Thoracic aorta (tissue), 2 donors: ENCODE measurements around the gene NOP56. TPM values are rescaled to one million over a fixed set of nuclear protein-coding genes. Genes with fewer than 3 reads are reported as not detected.

ENCODE experiments used
- ATAC-seq: fragments of 150-250 bp; one replicate; pipeline ENCODE4 v1.8.0; 2017; ENCODE audit warnings: low read depth; ENCODE audit not compliant: insufficient number of reproducible peaks, low FRiP score
- DNase-seq: peaks from one replicate; pipeline ENCODE4 v3.0.0-alpha.2; 2020; ENCODE audit warnings: low spot score
- H3K27ac ChIP-seq, 2 donors: fragments of 200-600 bp; sonication (generic); 1 replicate in 1 of 2; 2 replicates in 1 of 2; pipeline ENCODE4 v1.5.1; 2016; ENCODE audit warnings: mild to moderate bottlenecking in 2 of 2, moderate library complexity in 2 of 2
- H3K27me3 ChIP-seq: fragments of 200-600 bp; sonication (generic); replicated peaks from 2 replicates; pipeline ENCODE4 v1.6.0; 2016; ENCODE audit warnings: mild to moderate bottlenecking; ENCODE audit not compliant: insufficient read depth
- H3K36me3 ChIP-seq: fragments of 200-600 bp; sonication (generic); one replicate; pipeline ENCODE4 v1.5.1; 2016
- H3K4me1 ChIP-seq, 2 donors: fragments of 200-600 bp; sonication (generic); 1 replicate in 1 of 2; 2 replicates in 1 of 2; pipeline versions ENCODE4 v1.5.1 to v1.6.0; 2016; ENCODE audit warnings: low read depth in 2 of 2, mild to moderate bottlenecking in 1 of 2; ENCODE audit not compliant: control insufficient read depth in 1 of 2
- H3K4me3 ChIP-seq: fragments of 200-600 bp; sonication (generic); 2 replicates; pipeline ENCODE4 v1.5.1; 2016; ENCODE audit warnings: mild to moderate bottlenecking
- H3K9me3 ChIP-seq: fragments of 200-600 bp; sonication (generic); 2 replicates; pipeline ENCODE4 v1.5.1; 2016
- CTCF ChIP-seq: fragments of 200-600 bp; sonication (generic); IDR thresholded peaks from one replicate; pipeline ENCODE4 v1.5.1; 2019; ENCODE audit warnings: antibody characterized with exemption
- total RNA-seq, 2 donors: library from RNA; depleted of rRNA; stranded (reverse); fragments of >200 nt; gene quantifications; one replicate each; pipeline versions ENCODE4 v1.1.0 to v1.2.3, GENCODE V29; 2016

The NOP56 gene
- total RNA-seq, 2 donors from 2014 or later, result 46.2 to 125 TPM

- no peak overlapping the region for H3K27ac ChIP-seq
- DNase-seq, result no peak
- no peaks in the 10 kb centered on the region for H3K4me1 ChIP-seq
- no peak for TF ChIP-seq CTCF
- no peak for ATAC-seq
- no peaks in the 10 kb centered on the region for H3K36me3 ChIP-seq
- no peaks in the 10 kb centered on the region for H3K27me3 ChIP-seq
- H3K4me3 ChIP-seq, result no peak overlapping the region
- H3K9me3 ChIP-seq, result no peaks in the 10 kb centered on the region
Measured at GRCh38 chr20:2703716-2704475, 51.5 kb downstream of the NOP56 start.

GRCh38 chr20:2705931-2706645, 53.7 kb downstream of the NOP56 start:
- H3K4me1 ChIP-seq, result no peaks in the 10 kb centered on the region
- no peaks in the 10 kb centered on the region for H3K9me3 ChIP-seq
- H3K36me3 ChIP-seq, result no peaks in the 10 kb centered on the region
- no peak overlapping the region for H3K4me3 ChIP-seq
- no peak for TF ChIP-seq CTCF
- DNase-seq (no peak), ATAC-seq (no peak)
- no peaks in the 10 kb centered on the region for H3K27me3 ChIP-seq
- H3K27ac ChIP-seq, result no peak overlapping the region

GRCh38 chr20:2706688-2707352, 54.4 kb downstream of the NOP56 start:
- no peaks in the 10 kb centered on the region for H3K36me3 ChIP-seq
- no peaks in the 10 kb centered on the region for H3K9me3 ChIP-seq
- no peaks in the 10 kb centered on the region for H3K27me3 ChIP-seq
- no peak for ATAC-seq
- DNase-seq, result no peak
- no peaks in the 10 kb centered on the region for H3K4me1 ChIP-seq
- no peak overlapping the region for H3K4me3 ChIP-seq
- TF ChIP-seq CTCF, result no peak
- H3K27ac ChIP-seq, result no peak overlapping the region

GRCh38 chr20:2707353-2708072, 55.1 kb downstream of the NOP56 start:
- Histone ChIP-seq H3K4me1 (no peaks in the 10 kb centered on the region), H3K27me3 (no peaks in the 10 kb centered on the region), H3K36me3 (no peaks in the 10 kb centered on the region), H3K27ac (no peak overlapping the region), H3K9me3 (no peaks in the 10 kb centered on the region), H3K4me3 (no peak overlapping the region)
- DNase-seq (no peak), ATAC-seq (no peak)
- no peak for TF ChIP-seq CTCF

Other genes with a start within 250 kb of the NOP56 start
- gene SNRPB, start 181.8 kb upstream of the NOP56 start, total RNA-seq, result 100 to 1,000 TPM; 107 to 153 TPM
- gene ZNF343, start 143.7 kb upstream of the NOP56 start, total RNA-seq, result 10 to 100 TPM in 1 of 2 donors, 1 to 10 TPM in 1; 9.3 to 16.9 TPM
- not detected for gene TMC2, start 116.1 kb upstream of the NOP56 start, total RNA-seq
- 10 to 100 TPM; 94.5 to 95.3 TPM for gene IDH3B, start 11.6 kb downstream of the NOP56 start, total RNA-seq
- gene EBF4, start 40.1 kb downstream of the NOP56 start, total RNA-seq, result 10 to 100 TPM; 14.1 to 16.6 TPM
- gene CPXM1, start 148.0 kb downstream of the NOP56 start, total RNA-seq, result not detected
- gene C20orf141, start 162.4 kb downstream of the NOP56 start, total RNA-seq, result not detected
- gene TMEM239, start 163.7 kb downstream of the NOP56 start, total RNA-seq, result not detected
- gene PCED1A, start 188.0 kb downstream of the NOP56 start, total RNA-seq, result 10 to 100 TPM; 40.6 to 44.3 TPM
- gene VPS16, start 188.1 kb downstream of the NOP56 start, total RNA-seq, result 10 to 100 TPM; 21.8 to 24.2 TPM
- 10 to 100 TPM; 36.7 to 42.7 TPM for gene PTPRA, start 220.8 kb downstream of the NOP56 start, total RNA-seq